ENCODE data around the gene DLGAP4.

GRCh38 chr20:36527331-36528125 lies 221.4 kb downstream of the DLGAP4 start:
- TF ChIP-seq POLR2A (IDR thresholded peaks at IDR 0.05) = no peak
- TF ChIP-seq CTCF (IDR thresholded peaks at IDR 0.05) = no peak
- TF ChIP-seq POLR2AphosphoS5 (IDR thresholded peaks at IDR 0.05) = no peak

Data from breast epithelium (tissue), 3 donors.